Upper lobe of left lung (tissue), 6 donors: Measurements from ENCODE around the gene TRIP10. TPM values are rescaled to one million over a fixed set of nuclear protein-coding genes. Genes with fewer than 3 reads are reported as not detected.
A peak's percentile ranks its signal among the peaks of the same experiment; 100 is the strongest.
"Not testable (repeated sequence)": the region's sequence is repeated elsewhere in the genome, so short reads cannot be mapped to it uniquely, and the experiment has no call there.

ENCODE experiments used
- ATAC-seq, 2 donors: fragments of 200-7000 bp; cut with Tn5 transposase; one replicate each; pipeline ENCODE4 v1.9.1; 2022; ENCODE audit warnings: mild to moderate bottlenecking in 2 of 2, moderate library complexity in 2 of 2; ENCODE audit not compliant: low FRiP score in 2 of 2
- DNase-seq, 2 donors: peaks; one replicate each; pipeline ENCODE4 v3.0.0-alpha.2; 2019 to 2020
- H3K27ac ChIP-seq, 4 donors: fragments of 200-600 bp; sonication (generic); one replicate each; pipeline ENCODE4 v1.5.1; 2016 to 2019
- H3K27me3 ChIP-seq, 4 donors: fragments of 200-600 bp; sonication (generic); one replicate each; pipeline ENCODE4 v1.5.1; 2017 to 2019
- H3K36me3 ChIP-seq, 4 donors: fragments of 200-600 bp; sonication (generic); one replicate each; pipeline ENCODE4 v1.5.1; 2016 to 2019
- H3K4me1 ChIP-seq, 4 donors: fragments of 200-600 bp; sonication (generic); one replicate each; pipeline ENCODE4 v1.5.1; 2018 to 2019
- H3K4me3 ChIP-seq, 4 donors: fragments of 200-600 bp; sonication (generic); one replicate each; pipeline ENCODE4 v1.5.1; 2017 to 2019; ENCODE audit warnings: mild to moderate bottlenecking in 2 of 4, moderate library complexity in 1 of 4
- H3K9me3 ChIP-seq, 4 donors: fragments of 200-600 bp; sonication (generic); one replicate each; pipeline ENCODE4 v1.5.1; 2018 to 2019
- EP300 ChIP-seq, 4 donors: sonication (generic); formaldehyde crosslinking; IDR thresholded peaks; one replicate each; pipeline ENCODE4 v1.5.1; 2017; ENCODE audit warnings: antibody characterized with exemption in 4 of 4, control low read depth in 2 of 4
- POLR2A ChIP-seq, 4 donors: fragments of 450-650 bp; IDR thresholded peaks; one replicate each; pipeline ENCODE4 v1.5.1; 2016 to 2017; ENCODE audit warnings: antibody characterized with exemption in 4 of 4, mild to moderate bottlenecking in 2 of 4
- POLR2AphosphoS5 ChIP-seq, 2 donors: sonication (generic); formaldehyde crosslinking; IDR thresholded peaks; one replicate each; pipeline ENCODE4 v1.5.1; 2017; ENCODE audit warnings: antibody characterized with exemption in 2 of 2
- WGBS, 2 donors: methylation state at CpG; one replicate each; pipeline ENCODE4 v1.1.5; 2017 to 2018; 5-methylcytosine and 5-hydroxymethylcytosine counted together
- total RNA-seq, 6 donors: library from RNA; depleted of rRNA in 4 of 6; stranded (reverse); fragments of >200 nt in 4 of 6; gene quantifications; one replicate each; pipeline versions ENCODE4 v1.1.0 to v1.2.1, GENCODE V29; 2016 to 2021
- TF ChIP-seq, protein P1 (sequence below), 6 experiments: fragments of 450-650 bp in 4 of 6; fragments of 200-600 bp in 2 of 6; sonication (generic) in 2 of 6; IDR thresholded peaks; one replicate each; pipeline ENCODE4 v1.5.1; 2016 to 2019; ENCODE audit warnings: antibody characterized with exemption in 6 of 6
- donor health status: DM: no; HTN: no; CAD: no; lungs with moderate emphysema.
- donor health status: DM: no; HTN: yes; CAD: no; lungs with severe emphysema.

The TRIP10 gene
- total RNA-seq, 6 donors from 2014 or later = 59.6 to 423 (median 74.3) TPM

DNA sequence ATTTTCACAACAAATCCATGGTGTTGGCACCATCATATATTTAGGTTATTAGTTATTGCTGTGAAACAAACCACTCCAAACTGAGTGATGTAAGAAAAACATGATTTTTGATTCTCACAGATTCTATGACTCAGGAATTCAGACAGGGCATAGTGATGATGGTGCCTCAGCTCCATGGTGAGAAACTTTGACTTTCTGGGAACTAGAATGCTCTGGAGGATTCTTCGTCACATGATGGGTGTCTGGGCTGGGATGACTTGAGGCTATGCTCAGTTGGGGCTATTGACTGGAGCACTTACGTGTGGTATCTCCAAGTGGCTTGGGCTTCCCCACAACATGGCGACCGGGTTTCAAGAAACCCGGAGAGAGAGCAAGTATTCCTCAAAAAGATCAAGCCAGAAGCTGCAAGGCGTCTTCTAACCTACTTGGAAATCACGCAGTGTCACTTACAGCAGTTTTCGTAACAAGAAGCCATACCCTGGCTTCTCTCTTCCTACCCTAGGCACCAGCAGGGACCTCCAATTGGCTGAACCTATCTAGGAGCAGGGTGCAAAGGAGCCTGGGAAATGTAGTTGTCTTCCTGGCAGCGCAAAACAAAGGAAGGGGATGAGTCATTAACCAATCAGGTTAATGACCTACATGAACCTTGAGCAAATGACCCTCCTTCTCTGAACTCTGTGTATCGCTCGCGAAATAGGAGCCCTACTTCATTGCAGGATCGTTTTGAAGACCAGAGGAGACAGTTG lies 55.4 kb downstream of the TRIP10 start:
- no peak overlapping the region for H3K27ac ChIP-seq
- H3K4me1 ChIP-seq = peaks cover 0 to 1% (median 0%) of the 10 kb centered on the region in 4 donors
- no peak for TF ChIP-seq EP300 (IDR thresholded peaks at IDR 0.05)
- TF ChIP-seq POLR2AphosphoS5 (IDR thresholded peaks at IDR 0.05) = no peak
- no peak for TF ChIP-seq POLR2A (IDR thresholded peaks at IDR 0.05)
- TF ChIP-seq, protein P1, sequence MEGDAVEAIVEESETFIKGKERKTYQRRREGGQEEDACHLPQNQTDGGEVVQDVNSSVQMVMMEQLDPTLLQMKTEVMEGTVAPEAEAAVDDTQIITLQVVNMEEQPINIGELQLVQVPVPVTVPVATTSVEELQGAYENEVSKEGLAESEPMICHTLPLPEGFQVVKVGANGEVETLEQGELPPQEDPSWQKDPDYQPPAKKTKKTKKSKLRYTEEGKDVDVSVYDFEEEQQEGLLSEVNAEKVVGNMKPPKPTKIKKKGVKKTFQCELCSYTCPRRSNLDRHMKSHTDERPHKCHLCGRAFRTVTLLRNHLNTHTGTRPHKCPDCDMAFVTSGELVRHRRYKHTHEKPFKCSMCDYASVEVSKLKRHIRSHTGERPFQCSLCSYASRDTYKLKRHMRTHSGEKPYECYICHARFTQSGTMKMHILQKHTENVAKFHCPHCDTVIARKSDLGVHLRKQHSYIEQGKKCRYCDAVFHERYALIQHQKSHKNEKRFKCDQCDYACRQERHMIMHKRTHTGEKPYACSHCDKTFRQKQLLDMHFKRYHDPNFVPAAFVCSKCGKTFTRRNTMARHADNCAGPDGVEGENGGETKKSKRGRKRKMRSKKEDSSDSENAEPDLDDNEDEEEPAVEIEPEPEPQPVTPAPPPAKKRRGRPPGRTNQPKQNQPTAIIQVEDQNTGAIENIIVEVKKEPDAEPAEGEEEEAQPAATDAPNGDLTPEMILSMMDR (IDR thresholded peaks at IDR 0.05) = no peak
- H3K9me3 ChIP-seq = peaks cover 0 to 9% (median 3%) of the 10 kb centered on the region in 4 donors
- DNase-seq (no peak), ATAC-seq (no peak)
- H3K27me3 ChIP-seq = no peaks in the 10 kb centered on the region
- 87 to 91% methylated on average over 13 of the region's 13 CpGs for WGBS, 2 donors
- H3K4me3 ChIP-seq = no peak overlapping the region
- no peaks in the 10 kb centered on the region for H3K36me3 ChIP-seq

DNA sequence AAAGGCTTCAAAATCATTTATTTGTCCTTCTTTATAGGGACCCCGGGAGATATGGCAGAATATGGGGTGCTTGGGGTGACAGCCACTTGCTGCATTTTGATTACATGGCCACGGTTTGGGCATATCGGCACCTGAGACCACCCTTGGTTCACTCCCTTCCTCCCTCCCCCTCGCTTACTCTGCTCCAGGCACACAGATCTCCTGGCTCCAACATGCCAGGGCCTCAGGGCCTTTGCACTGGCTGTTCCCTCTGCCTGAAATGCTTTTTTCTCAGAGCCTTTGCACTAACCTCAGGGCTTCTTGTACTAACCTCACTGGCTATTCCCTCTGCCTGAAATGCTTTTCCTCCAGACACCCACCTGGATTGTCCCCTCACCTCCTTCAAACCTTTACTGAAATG lies 56.8 kb downstream of the TRIP10 start:
- H3K4me3 ChIP-seq = no peak overlapping the region
- no peaks in the 10 kb centered on the region for H3K36me3 ChIP-seq
- H3K9me3 ChIP-seq = peaks cover 0 to 9% (median 3%) of the 10 kb centered on the region in 4 donors
- ATAC-seq (no peak), DNase-seq (no peak)
- no peaks in the 10 kb centered on the region for H3K27me3 ChIP-seq
- no peak for TF ChIP-seq POLR2AphosphoS5 (IDR thresholded peaks at IDR 0.05)
- TF ChIP-seq EP300 (IDR thresholded peaks at IDR 0.05) = no peak
- TF ChIP-seq, protein P1 (IDR thresholded peaks at IDR 0.05) = no peak
- TF ChIP-seq POLR2A (IDR thresholded peaks at IDR 0.05) = no peak
- peaks cover 0 to 16% (median 6%) of the 10 kb centered on the region in 4 donors for H3K4me1 ChIP-seq
- no peak overlapping the region for H3K27ac ChIP-seq
- WGBS, 2 donors = 86 to 93% methylated on average over 4 of the region's 4 CpGs

DNA sequence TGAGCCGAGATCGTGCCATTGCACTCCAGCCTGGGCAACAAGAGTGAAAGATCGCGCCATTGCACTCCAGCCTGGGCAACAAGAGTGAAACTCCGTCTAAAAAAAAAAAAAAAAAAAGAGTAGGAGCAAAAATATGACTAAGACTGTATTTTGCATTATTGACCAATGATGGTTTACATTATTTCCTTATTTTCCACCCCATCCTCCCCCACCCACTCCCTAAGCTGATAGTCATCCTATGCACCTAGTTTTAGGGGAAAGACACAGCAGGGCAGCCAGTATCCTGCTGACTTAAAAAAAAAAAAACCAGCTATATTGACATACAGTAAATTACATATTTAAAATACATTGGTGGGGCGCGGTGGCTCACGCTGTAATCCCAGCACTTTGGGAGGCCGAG lies 58.2 kb downstream of the TRIP10 start:
- 76 to 84% methylated on average over 9 of the region's 9 CpGs for WGBS, 2 donors
- Histone ChIP-seq H3K27ac (no peak overlapping the region), H3K4me1 (peaks cover 8 to 28% (median 14%) of the 10 kb centered on the region in 4 donors), H3K4me3 (no peak overlapping the region), H3K27me3 (no peaks in the 10 kb centered on the region), H3K36me3 (no peaks in the 10 kb centered on the region), H3K9me3 (peaks cover 0 to 9% (median 3%) of the 10 kb centered on the region in 4 donors)
- no peak for ATAC-seq
- TF ChIP-seq POLR2AphosphoS5 (IDR thresholded peaks at IDR 0.05) (no peak), POLR2A (IDR thresholded peaks at IDR 0.05) (no peak), EP300 (IDR thresholded peaks at IDR 0.05) (no peak)
- DNase-seq = no peak

DNA sequence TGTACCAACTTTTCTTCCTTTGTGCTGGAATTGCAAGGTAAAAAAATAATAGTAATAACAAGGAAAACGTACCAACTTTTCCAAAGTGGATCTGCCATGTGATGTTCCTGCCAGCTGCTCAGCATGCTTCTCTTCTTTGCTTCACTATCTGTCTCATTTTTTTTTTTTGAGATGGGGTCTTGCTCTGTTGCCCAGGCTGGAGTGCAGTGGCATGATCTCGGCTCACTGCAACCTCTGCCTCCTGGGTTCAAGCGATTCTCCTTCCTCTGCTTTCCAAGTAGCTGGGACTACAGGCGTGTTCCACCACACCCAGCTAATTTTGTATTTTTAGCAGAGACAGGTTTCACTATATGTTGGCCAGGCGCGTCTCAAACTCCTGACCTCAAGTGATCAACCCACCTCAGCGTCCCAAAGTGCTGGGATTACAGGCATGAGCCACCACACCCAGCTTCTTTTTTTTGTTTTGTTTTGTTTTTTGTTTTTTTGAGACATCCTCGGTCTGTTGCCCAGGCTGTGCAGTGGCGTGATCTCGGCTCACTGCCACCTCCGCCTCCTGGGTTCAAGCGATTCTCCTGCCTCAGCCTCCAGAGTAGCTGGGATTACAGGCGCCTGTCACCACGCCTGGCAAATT lies 60.8 kb downstream of the TRIP10 start:
- H3K9me3 ChIP-seq, ATAC-seq, DNase-seq, H3K4me3 ChIP-seq, H3K27me3 ChIP-seq, H3K36me3 ChIP-seq: not testable (repeated sequence)
- peaks cover 8 to 38% (median 19%) of the 10 kb centered on the region in 4 donors for H3K4me1 ChIP-seq
- WGBS, 2 donors = 81 to 82% methylated on average over 14 of the region's 14 CpGs
- peak overlapping the region in 2 of 4 donors; percentile 69 to 83 for H3K27ac ChIP-seq

DNA sequence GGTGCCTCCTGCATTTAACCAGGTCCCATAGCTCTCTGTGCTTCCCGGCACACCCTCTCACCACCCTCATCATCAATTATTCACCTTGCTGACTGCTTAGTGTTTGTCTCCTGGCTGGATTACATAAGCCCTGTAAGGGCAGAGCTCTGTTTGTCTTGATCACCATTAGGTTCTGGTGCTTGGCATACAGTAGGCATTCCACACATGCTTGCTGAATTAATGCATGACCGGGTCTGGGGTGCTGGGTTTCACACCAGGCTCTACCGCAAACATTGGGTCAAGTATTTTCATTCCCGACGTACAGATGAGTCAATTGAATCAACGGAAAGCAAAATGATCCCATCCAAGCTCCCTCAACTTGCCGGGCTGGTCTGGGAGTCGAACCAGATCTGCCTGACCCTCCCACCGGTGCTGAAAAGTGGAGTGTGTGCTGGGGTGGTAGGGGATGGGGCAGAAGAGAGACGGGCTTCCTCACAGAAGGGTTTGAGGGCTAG lies 61.6 kb downstream of the TRIP10 start:
- H3K4me3 ChIP-seq = peak overlapping the region in 3 of 4 donors; percentile 18 to 45 (median 42)
- 18 to 34% methylated on average over 10 of the region's 10 CpGs for WGBS, 2 donors
- no peaks in the 10 kb centered on the region for H3K36me3 ChIP-seq
- TF ChIP-seq POLR2AphosphoS5 (IDR thresholded peaks at IDR 0.05) = no peak
- no peak for TF ChIP-seq POLR2A (IDR thresholded peaks at IDR 0.05)
- H3K27ac ChIP-seq = peak overlapping the region; percentile 62 to 83 (median 74)
- no peaks in the 10 kb centered on the region for H3K9me3 ChIP-seq
- ATAC-seq = peak in 1 of 2 donors; percentile 3
- no peaks in the 10 kb centered on the region for H3K27me3 ChIP-seq
- DNase-seq = no peak
- peaks cover 8 to 38% (median 19%) of the 10 kb centered on the region in 4 donors for H3K4me1 ChIP-seq

Other genes starting within 250 kb of the TRIP10 start
- gene TUBB4A, start 237.4 kb upstream of the TRIP10 start, total RNA-seq = 1 to 10 TPM in 2 of 6 donors, under 1 TPM in 3, not detected in 1; 0.54 to 1.5 (median 0.76) TPM
- 10 to 100 TPM in 2 of 6 donors, 1 to 10 TPM in 4; 6.3 to 11.6 (median 8.4) TPM for gene TNFSF9, start 208.7 kb upstream of the TRIP10 start, total RNA-seq
- gene CD70, start 148.5 kb upstream of the TRIP10 start, total RNA-seq = 1 to 10 TPM in 1 of 6 donors, under 1 TPM in 1, not detected in 4; 0.31 to 1.3 TPM
- 1 to 10 TPM; 1.7 to 7.3 (median 2.8) TPM for gene TNFSF14, start 69.5 kb upstream of the TRIP10 start, total RNA-seq
- gene C3, start 19.0 kb upstream of the TRIP10 start, total RNA-seq = 1,000 to 10,000 TPM in 2 of 6 donors, 100 to 1,000 TPM in 4; 461 to 1,221 (median 854) TPM
- gene GPR108, start 2.1 kb upstream of the TRIP10 start, total RNA-seq = 100 to 1,000 TPM in 1 of 6 donors, 10 to 100 TPM in 5; 51.6 to 105 (median 69.0) TPM
- 100 to 1,000 TPM in 1 of 6 donors, 10 to 100 TPM in 5; 24.9 to 109 (median 35.8) TPM for gene SH2D3A, start 27.8 kb downstream of the TRIP10 start, total RNA-seq
- 10 to 100 TPM; 13.9 to 53.4 (median 24.1) TPM for gene VAV1, start 33.0 kb downstream of the TRIP10 start, total RNA-seq
- gene ADGRE1, start 147.9 kb downstream of the TRIP10 start, total RNA-seq = 1 to 10 TPM in 5 of 6 donors, under 1 TPM in 1; 0.79 to 7.3 (median 4.3) TPM